Kidney tubule cell (primary cell): ENCODE data around the gene DSE.

Experiments used
- DNase-seq: peaks from one replicate; pipeline ENCODE4 v3.0.0-alpha.2; 2018; ENCODE audit warnings: low spot score

The DSE gene

GRCh38 chr6:116476002-116476678, 105.4 kb downstream of the DSE start:
- peak; percentile 16 for DNase-seq

- DNase-seq: no peak
These were observed 112.0 kb downstream of the DSE start for GRCh38 chr6:116482780-116483179.

GRCh38 chr6:116483616-116484015, 112.9 kb downstream of the DSE start:
- no peak for DNase-seq

GRCh38 chr6:116485559-116486184, 114.9 kb downstream of the DSE start:
- DNase-seq: no peak

- DNase-seq: no peak
These were observed 121.0 kb downstream of the DSE start for GRCh38 chr6:116491610-116492330.

GRCh38 chr6:116492331-116493067, 121.8 kb downstream of the DSE start:
- DNase-seq: no peak
